ENCODE measurements around the gene PFKFB3.
A peak's percentile ranks its signal among the peaks of the same experiment; 100 is the strongest.
"Not testable (repeated sequence)": the region's sequence is repeated elsewhere in the genome, so short reads cannot be mapped to it uniquely, and the experiment has no call there.

The PFKFB3 gene

GRCh38 chr10:6178581-6178980 is 24.2 kb upstream of the PFKFB3 start:
- DNase-seq (ENCODE audit: low read depth), result no peak

GRCh38 chr10:6179078-6179477 is 23.7 kb upstream of the PFKFB3 start:
- no peak for DNase-seq (ENCODE audit: low read depth)

- no peak for DNase-seq (ENCODE audit: low read depth)
These were observed 22.1 kb upstream of the PFKFB3 start for GRCh38 chr10:6180480-6181110.

GRCh38 chr10:6181249-6181648 is 21.5 kb upstream of the PFKFB3 start:
- no peak for DNase-seq (ENCODE audit: low read depth)

GRCh38 chr10:6182454-6183098 is 20.2 kb upstream of the PFKFB3 start:
- no peak for DNase-seq (ENCODE audit: low read depth)

- no peak for DNase-seq (ENCODE audit: low read depth)
These were observed 17.6 kb upstream of the PFKFB3 start for GRCh38 chr10:6185039-6185716.

GRCh38 chr10:6186894-6187256 is 15.9 kb upstream of the PFKFB3 start:
- DNase-seq (ENCODE audit: low read depth), result no peak

- no peak for DNase-seq (ENCODE audit: low read depth)
These were observed 15.5 kb upstream of the PFKFB3 start for GRCh38 chr10:6187278-6187677.

- DNase-seq (ENCODE audit: low read depth), result not testable (repeated sequence)
These were observed 12.7 kb upstream of the PFKFB3 start for GRCh38 chr10:6190033-6190432.

- DNase-seq (ENCODE audit: low read depth), result no peak
These were observed 11.6 kb upstream of the PFKFB3 start for GRCh38 chr10:6191147-6191546.

- no peak for DNase-seq (ENCODE audit: low read depth)
These were observed 11.2 kb upstream of the PFKFB3 start for GRCh38 chr10:6191569-6191968.

- DNase-seq (ENCODE audit: low read depth), result not testable (repeated sequence)
These were observed 9.4 kb upstream of the PFKFB3 start for GRCh38 chr10:6193342-6193741.

GRCh38 chr10:6194311-6194710 is 8.4 kb upstream of the PFKFB3 start:
- no peak for DNase-seq (ENCODE audit: low read depth)

GRCh38 chr10:6195376-6195775 is 7.4 kb upstream of the PFKFB3 start:
- no peak for DNase-seq (ENCODE audit: low read depth)

- no peak for DNase-seq (ENCODE audit: low read depth)
These were observed 6.9 kb upstream of the PFKFB3 start for GRCh38 chr10:6195846-6196245.

- not testable (repeated sequence) for DNase-seq (ENCODE audit: low read depth)
These were observed 6.2 kb upstream of the PFKFB3 start for GRCh38 chr10:6196524-6196923.

- no peak for DNase-seq (ENCODE audit: low read depth)
These were observed 5.4 kb upstream of the PFKFB3 start for GRCh38 chr10:6197321-6197720.

GRCh38 chr10:6198171-6198570 is 4.6 kb upstream of the PFKFB3 start:
- DNase-seq (ENCODE audit: low read depth), result no peak

GRCh38 chr10:6199131-6199733 is 3.5 kb upstream of the PFKFB3 start:
- DNase-seq (ENCODE audit: low read depth), result no peak

GRCh38 chr10:6200440-6200733 is 2.3 kb upstream of the PFKFB3 start:
- no peak for DNase-seq (ENCODE audit: low read depth)

- DNase-seq (ENCODE audit: low read depth), result no peak
These were observed 1.8 kb upstream of the PFKFB3 start for GRCh38 chr10:6200734-6201515.

- DNase-seq (ENCODE audit: low read depth), result peak; percentile 63
These were observed 1.2 kb upstream of the PFKFB3 start for GRCh38 chr10:6201516-6201975.

Data from stimulated activated CD8-positive, alpha-beta memory T cell treated with anti-CD3 and anti-CD28 coated beads, Interleukin-4, amount 100 ng/mL, for 24 hours (primary cell).